MM.1S (cell line): ENCODE results near the gene ZNF557.

Experiments
- EZH2 ChIP-seq: fragments of 300-600 bp; sonication (generic); optimal IDR thresholded peaks from 2 replicates; pipeline ENCODE3; 2017; ENCODE audit warnings: low read depth, mild to moderate bottlenecking, antibody characterized with exemption, low read length, mixed read lengths
- EZH2phosphoT487 ChIP-seq: fragments of 300-600 bp; sonication (generic); IDR thresholded peaks from 2 replicates; pipeline ENCODE4 v1.6.1; 2018; ENCODE audit warnings: antibody characterized with exemption, low read length
- TF ChIP-seq, protein P1 (sequence below): fragments of 300-600 bp; sonication (generic); IDR thresholded peaks from 2 replicates; pipeline ENCODE4 v1.5.1; 2016; ENCODE audit warnings: antibody characterized with exemption, low read length, mixed read lengths

DNA sequence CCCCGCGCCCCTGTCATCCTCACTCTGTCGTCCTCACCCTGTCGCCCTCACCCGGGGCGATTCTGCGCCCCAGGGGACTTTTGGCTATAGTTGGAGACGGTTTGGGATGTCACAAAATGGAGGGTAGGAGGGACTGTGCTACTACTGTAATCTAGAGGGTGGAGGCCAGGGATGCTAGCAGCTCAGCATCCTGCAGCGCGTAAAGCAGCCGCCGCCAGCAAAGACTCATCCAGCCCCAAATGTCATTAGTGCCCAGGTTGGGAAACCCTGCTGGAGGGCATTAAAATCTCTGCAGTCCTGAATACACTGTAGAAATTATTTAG is 362 bp downstream of the ZNF557 start:
- TF ChIP-seq, protein P1, sequence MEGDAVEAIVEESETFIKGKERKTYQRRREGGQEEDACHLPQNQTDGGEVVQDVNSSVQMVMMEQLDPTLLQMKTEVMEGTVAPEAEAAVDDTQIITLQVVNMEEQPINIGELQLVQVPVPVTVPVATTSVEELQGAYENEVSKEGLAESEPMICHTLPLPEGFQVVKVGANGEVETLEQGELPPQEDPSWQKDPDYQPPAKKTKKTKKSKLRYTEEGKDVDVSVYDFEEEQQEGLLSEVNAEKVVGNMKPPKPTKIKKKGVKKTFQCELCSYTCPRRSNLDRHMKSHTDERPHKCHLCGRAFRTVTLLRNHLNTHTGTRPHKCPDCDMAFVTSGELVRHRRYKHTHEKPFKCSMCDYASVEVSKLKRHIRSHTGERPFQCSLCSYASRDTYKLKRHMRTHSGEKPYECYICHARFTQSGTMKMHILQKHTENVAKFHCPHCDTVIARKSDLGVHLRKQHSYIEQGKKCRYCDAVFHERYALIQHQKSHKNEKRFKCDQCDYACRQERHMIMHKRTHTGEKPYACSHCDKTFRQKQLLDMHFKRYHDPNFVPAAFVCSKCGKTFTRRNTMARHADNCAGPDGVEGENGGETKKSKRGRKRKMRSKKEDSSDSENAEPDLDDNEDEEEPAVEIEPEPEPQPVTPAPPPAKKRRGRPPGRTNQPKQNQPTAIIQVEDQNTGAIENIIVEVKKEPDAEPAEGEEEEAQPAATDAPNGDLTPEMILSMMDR: no peak
- TF ChIP-seq EZH2 (no peak), EZH2phosphoT487 (no peak)
